ENCODE results near the gene COL18A1. TPM values are rescaled to one million over a fixed set of nuclear protein-coding genes. Genes with fewer than 3 reads are reported as not detected.
"Not testable (repeated sequence)": the region's sequence is repeated elsewhere in the genome, so short reads cannot be mapped to it uniquely, and the experiment has no call there.

The COL18A1 gene
- total RNA-seq, 1 experiment from 2014 or later: 4.2 TPM

GRCh38 chr21:45555251-45555556 is 150.2 kb downstream of the COL18A1 start:
- no peak for DNase-seq (ENCODE audit: low read depth)

- DNase-seq (ENCODE audit: low read depth): peak; percentile 85
These were observed 150.8 kb downstream of the COL18A1 start for GRCh38 chr21:45555557-45556301.

GRCh38 chr21:45556302-45556644 is 151.3 kb downstream of the COL18A1 start:
- no peak for DNase-seq (ENCODE audit: low read depth)

- DNase-seq (ENCODE audit: low read depth): no peak
These were observed 152.0 kb downstream of the COL18A1 start for GRCh38 chr21:45556645-45557615.

- DNase-seq (ENCODE audit: low read depth): no peak
These were observed 152.7 kb downstream of the COL18A1 start for GRCh38 chr21:45557616-45558043.

GRCh38 chr21:45558044-45558721 is 153.2 kb downstream of the COL18A1 start:
- no peak for DNase-seq (ENCODE audit: low read depth)

- no peak for DNase-seq (ENCODE audit: low read depth)
These were observed 154.5 kb downstream of the COL18A1 start for GRCh38 chr21:45559216-45560105.

GRCh38 chr21:45560106-45561021 is 155.4 kb downstream of the COL18A1 start:
- no peak for DNase-seq (ENCODE audit: low read depth)

GRCh38 chr21:45561241-45561640 is 156.3 kb downstream of the COL18A1 start:
- not testable (repeated sequence) for DNase-seq (ENCODE audit: low read depth)

- no peak for DNase-seq (ENCODE audit: low read depth)
These were observed 157.4 kb downstream of the COL18A1 start for GRCh38 chr21:45562402-45562801.

- no peak for DNase-seq (ENCODE audit: low read depth)
These were observed 158.0 kb downstream of the COL18A1 start for GRCh38 chr21:45562965-45563364.

Small RNA genes within 50 kb of the gene (small RNA-seq; reads per million reads assigned to genes)
- gene MIR6815: not detected
- gene MTCO1P3: not detected

Other genes starting within 250 kb of the COL18A1 start
- 19.4 and 36.5 TPM in 2 replicates for gene POFUT2, start 117.3 kb upstream of the COL18A1 start, total RNA-seq (2014; rRNA removed; shearing (Covaris generic))
- gene SLC19A1, start 137.3 kb downstream of the COL18A1 start, total RNA-seq (2014; rRNA removed; shearing (Covaris generic)): 32.6 and 46.8 TPM in 2 replicates
- gene PCBP3, start 238.6 kb downstream of the COL18A1 start, total RNA-seq (2014; rRNA removed; shearing (Covaris generic)): not detected in 2 replicates

All from HT1080 (cell line).